CD4-positive, alpha-beta T cell treated with Interleukin-21 for 1 hour (primary cell): ENCODE results near the gene S1PR1.

Experiments
- DNase-seq: peaks from one replicate; pipeline ENCODE4 v3.0.0-alpha.2; 2020

The S1PR1 gene

GRCh38 chr1:101250222-101250621 is 13.4 kb downstream of the S1PR1 start:
- no peak for DNase-seq

GRCh38 chr1:101250656-101251272 is 13.9 kb downstream of the S1PR1 start:
- no peak for DNase-seq

- no peak for DNase-seq
Observed at GRCh38 chr1:101251504-101251903, 14.7 kb downstream of the S1PR1 start.

- no peak for DNase-seq
Observed at GRCh38 chr1:101253976-101254674, 17.3 kb downstream of the S1PR1 start.

GRCh38 chr1:101257500-101258325 is 20.9 kb downstream of the S1PR1 start:
- peak; percentile 60 for DNase-seq

GRCh38 chr1:101259744-101260148 is 22.9 kb downstream of the S1PR1 start:
- DNase-seq: peak; percentile 43

GRCh38 chr1:101260556-101261350 is 23.9 kb downstream of the S1PR1 start:
- no peak for DNase-seq

- DNase-seq: no peak
Observed at GRCh38 chr1:101261623-101262022, 24.8 kb downstream of the S1PR1 start.

- no peak for DNase-seq
Observed at GRCh38 chr1:101262060-101262459, 25.2 kb downstream of the S1PR1 start.

- peak; percentile 53 for DNase-seq
Observed at GRCh38 chr1:101262630-101263348, 26.0 kb downstream of the S1PR1 start.

GRCh38 chr1:101264697-101265096 is 27.9 kb downstream of the S1PR1 start:
- peak; percentile 58 for DNase-seq

GRCh38 chr1:101265684-101266083 is 28.9 kb downstream of the S1PR1 start:
- no peak for DNase-seq

GRCh38 chr1:101267082-101267481 is 30.3 kb downstream of the S1PR1 start:
- DNase-seq: no peak

- no peak for DNase-seq
Observed at GRCh38 chr1:101268893-101269292, 32.1 kb downstream of the S1PR1 start.

- DNase-seq: no peak
Observed at GRCh38 chr1:101275672-101276071, 38.9 kb downstream of the S1PR1 start.

- DNase-seq: no peak
Observed at GRCh38 chr1:101276818-101277217, 40.0 kb downstream of the S1PR1 start.

GRCh38 chr1:101278238-101278637 is 41.4 kb downstream of the S1PR1 start:
- no peak for DNase-seq

GRCh38 chr1:101278845-101279244 is 42.0 kb downstream of the S1PR1 start:
- DNase-seq: peak; percentile 47

GRCh38 chr1:101280049-101280592 is 43.3 kb downstream of the S1PR1 start:
- DNase-seq: no peak

- DNase-seq: no peak
Observed at GRCh38 chr1:101280942-101281654, 44.3 kb downstream of the S1PR1 start.

GRCh38 chr1:101281751-101282150 is 44.9 kb downstream of the S1PR1 start:
- no peak for DNase-seq
